ENCODE data around the gene GRIN2A.

Gene GRIN2A

GRCh38 chr16:10027553-10027952 lies 154.7 kb downstream of the GRIN2A start:
- DNase-seq: no peak

GRCh38 chr16:10026593-10026992 lies 155.6 kb downstream of the GRIN2A start:
- DNase-seq: no peak

GRCh38 chr16:10022098-10022497 lies 160.1 kb downstream of the GRIN2A start:
- no peak for DNase-seq

GRCh38 chr16:10020866-10021265 lies 161.4 kb downstream of the GRIN2A start:
- no peak for DNase-seq

- DNase-seq: no peak
Observed at GRCh38 chr16:10016752-10017151, 165.5 kb downstream of the GRIN2A start.

- no peak for DNase-seq
Observed at GRCh38 chr16:10015397-10015796, 166.8 kb downstream of the GRIN2A start.

GRCh38 chr16:10013774-10014173 lies 168.5 kb downstream of the GRIN2A start:
- DNase-seq: no peak

- no peak for DNase-seq
Observed at GRCh38 chr16:10013364-10013763, 168.9 kb downstream of the GRIN2A start.

- no peak for DNase-seq
Observed at GRCh38 chr16:10009684-10010083, 172.5 kb downstream of the GRIN2A start.

GRCh38 chr16:10003486-10003885 lies 178.7 kb downstream of the GRIN2A start:
- no peak for DNase-seq

- no peak for DNase-seq
Observed at GRCh38 chr16:10001258-10001775, 180.9 kb downstream of the GRIN2A start.

GRCh38 chr16:9996221-9996620 lies 186.0 kb downstream of the GRIN2A start:
- no peak for DNase-seq

- no peak for DNase-seq
Observed at GRCh38 chr16:9992441-9992840, 189.8 kb downstream of the GRIN2A start.

GRCh38 chr16:9980981-9981380 lies 201.2 kb downstream of the GRIN2A start:
- no peak for DNase-seq

GRCh38 chr16:9978160-9978725 lies 204.0 kb downstream of the GRIN2A start:
- DNase-seq: no peak

GRCh38 chr16:9977333-9977897 lies 204.8 kb downstream of the GRIN2A start:
- no peak for DNase-seq

- no peak for DNase-seq
Observed at GRCh38 chr16:9976601-9977000, 205.6 kb downstream of the GRIN2A start.

GRCh38 chr16:9971907-9972306 lies 210.3 kb downstream of the GRIN2A start:
- no peak for DNase-seq

- DNase-seq: no peak
Observed at GRCh38 chr16:9970796-9971195, 211.4 kb downstream of the GRIN2A start.

- DNase-seq: no peak
Observed at GRCh38 chr16:9970244-9970643, 212.0 kb downstream of the GRIN2A start.

GRCh38 chr16:9969580-9969979 lies 212.6 kb downstream of the GRIN2A start:
- no peak for DNase-seq

- no peak for DNase-seq
Observed at GRCh38 chr16:9966569-9967157, 215.6 kb downstream of the GRIN2A start.

GRCh38 chr16:9965079-9965478 lies 217.1 kb downstream of the GRIN2A start:
- DNase-seq: no peak

- DNase-seq: no peak
Observed at GRCh38 chr16:9964426-9964825, 217.8 kb downstream of the GRIN2A start.

GRCh38 chr16:9957433-9957832 lies 224.8 kb downstream of the GRIN2A start:
- no peak for DNase-seq
